Caco-2 (cell line): ENCODE data around the gene P3H1. TPM values are rescaled to one million over a fixed set of nuclear protein-coding genes. Genes with fewer than 3 reads are reported as not detected.

Experiments
- BruUV-seq: library from RNA; stranded (reverse); fragments of 400-500 nt; replicated peaks from 2 replicates; lab custom pipeline; 2021; lab: Mats Ljungman, UMichigan
- CTCF ChIA-PET: fragments of 300-600 bp; sonication (Branson Sonifier 250); formaldehyde crosslinking; loops from one replicate; lab custom pipeline; 2022; ENCODE audit warnings: antibody characterized with exemption; lab: Charles Lee
- POLR2A ChIA-PET: fragments of 300-600 bp; sonication (Branson Sonifier 250); formaldehyde crosslinking; loops from one replicate; lab custom pipeline; 2022; ENCODE audit warnings: antibody characterized with exemption; lab: Charles Lee
- DNase-seq, 2 experiments: peaks; one replicate each; pipeline versions ENCODE4 v3.0.0 to v3.0.0-alpha.2; 2020 to 2022
- H3K27me3 ChIP-seq: replicated peaks from 2 replicates; pipeline ENCODE4 v1.6.0; 2011; ENCODE audit warnings: low read length; ENCODE audit not compliant: control insufficient read depth, insufficient read depth
- H3K36me3 ChIP-seq: 2 replicates; pipeline ENCODE4 v1.5.1; 2011; ENCODE audit warnings: low read length; ENCODE audit not compliant: control insufficient read depth, insufficient read depth
- H3K4me1 ChIP-seq: fragments of 250-450 bp; sonication (Bioruptor Pico); 2 replicates; pipeline ENCODE4 v1.5.1; 2020; ENCODE audit warnings: mild to moderate bottlenecking
- H3K4me3 ChIP-seq: 2 replicates; pipeline ENCODE4 v1.5.1; 2011; ENCODE audit warnings: low read depth, mild to moderate bottlenecking, control low read depth, low read length
- H3K9me3 ChIP-seq: fragments of 250-450 bp; sonication (Bioruptor Pico); 2 replicates; pipeline ENCODE4 v1.5.1; 2020; ENCODE audit warnings: mild to moderate bottlenecking, moderate library complexity
- H3K27ac Mint-ChIP-seq: one replicate; pipeline ENCODE4 v1.8.0; 2022; ENCODE audit warnings: mixed read lengths; ENCODE audit not compliant: unreplicated experiment
- H3K27me3 Mint-ChIP-seq: one replicate; pipeline ENCODE4 v1.8.0; 2022; ENCODE audit warnings: mixed read lengths; ENCODE audit not compliant: insufficient read depth, unreplicated experiment
- H3K36me3 Mint-ChIP-seq: one replicate; pipeline ENCODE4 v1.8.0; 2022; ENCODE audit warnings: mild to moderate bottlenecking, mixed read lengths; ENCODE audit not compliant: insufficient read depth, unreplicated experiment
- H3K4me1 Mint-ChIP-seq: one replicate; pipeline ENCODE4 v1.8.0; 2022; ENCODE audit warnings: low read depth, mixed read lengths; ENCODE audit not compliant: unreplicated experiment
- H3K4me3 Mint-ChIP-seq: one replicate; pipeline ENCODE4 v1.8.0; 2022; ENCODE audit warnings: mild to moderate bottlenecking, moderate library complexity, mixed read lengths; ENCODE audit not compliant: unreplicated experiment
- H3K9me3 Mint-ChIP-seq: one replicate; pipeline ENCODE4 v1.8.0; 2022; ENCODE audit warnings: mixed read lengths; ENCODE audit not compliant: unreplicated experiment
- CTCF ChIP-seq, 2 experiments: fragments of 200-600 bp in 1 of 2; IDR thresholded peaks; 1 replicate in 1 of 2; 2 replicates in 1 of 2; pipeline versions ENCODE4 v1.5.1 to v1.8.0; 2011 to 2022; ENCODE audit warnings: antibody characterized with exemption in 1 of 2, control low read depth in 1 of 2, inconsistent platforms in 1 of 2, low read depth in 1 of 2, low read length in 1 of 2, mild to moderate bottlenecking in 1 of 2, moderate library complexity in 1 of 2; ENCODE audit not compliant: insufficient read depth in 1 of 2, severe bottlenecking in 1 of 2, unreplicated experiment in 1 of 2
- intact Hi-C: fragments of 100-400 bp; cut with micrococcal nuclease; formaldehyde crosslinking; loops from one replicate; pipeline ENCODE4 v1.10.0; 2022; ENCODE audit not compliant: unreplicated experiment
- total RNA-seq: library from RNA; stranded (reverse); gene quantifications from 2 replicates; pipeline ENCODE4 v1.2.3, GENCODE V29; 2022

P3H1 gene
- total RNA-seq, 1 experiment from 2014 or later = 20.5 TPM

- Mint-ChIP-seq H3K4me3 (no peak overlapping the region), H3K36me3 (peaks cover 2% of the 10 kb centered on the region), H3K27ac (no peak overlapping the region), H3K27me3 (no peaks in the 10 kb centered on the region), H3K4me1 (peaks cover 9% of the 10 kb centered on the region), H3K9me3 (peaks cover 3% of the 10 kb centered on the region)
- no TSS peak for BruUV-seq
- POLR2A ChIA-PET = no interaction called here
- no peaks in the 10 kb centered on the region for H3K9me3 ChIP-seq
- H3K27me3 ChIP-seq = no peaks in the 10 kb centered on the region
- DNase-seq = peak in 1 of 2 experiments; percentile 21
- TF ChIP-seq CTCF (IDR thresholded peaks at IDR 0.05; ENCODE audit: insufficient read depth in 1 of 2, low read depth in 1 of 2, low read length in 1 of 2, severe bottlenecking in 1 of 2, unreplicated experiment in 1 of 2) = no peak
- no peaks in the 10 kb centered on the region for H3K4me1 ChIP-seq
- H3K36me3 ChIP-seq = no peaks in the 10 kb centered on the region
- H3K4me3 ChIP-seq = no peak overlapping the region
- intact Hi-C loops = no loop called here
- CTCF ChIA-PET = interaction anchor here (0.5 kb wide), 1 partner anchor 110 kb away, joined by 3 read pairs; no protein-coding TSS in a partner anchor
These were observed 20.3 kb downstream of the P3H1 start for GRCh38 chr1:42746436-42747105.

GRCh38 chr1:42745851-42746250 is 21.0 kb downstream of the P3H1 start:
- H3K9me3 Mint-ChIP-seq = no peaks in the 10 kb centered on the region
- DNase-seq = no peak
- CTCF ChIA-PET = no interaction called here
- no TSS peak for BruUV-seq
- TF ChIP-seq CTCF (IDR thresholded peaks at IDR 0.05; ENCODE audit: insufficient read depth in 1 of 2, low read depth in 1 of 2, low read length in 1 of 2, severe bottlenecking in 1 of 2, unreplicated experiment in 1 of 2) = no peak
- H3K36me3 Mint-ChIP-seq = no peaks in the 10 kb centered on the region
- H3K27ac Mint-ChIP-seq = no peak overlapping the region
- Histone ChIP-seq H3K4me3 (no peak overlapping the region), H3K9me3 (no peaks in the 10 kb centered on the region), H3K4me1 (no peaks in the 10 kb centered on the region), H3K36me3 (no peaks in the 10 kb centered on the region), H3K27me3 (no peaks in the 10 kb centered on the region)
- POLR2A ChIA-PET = no interaction called here
- no peak overlapping the region for H3K4me3 Mint-ChIP-seq
- peaks cover 9% of the 10 kb centered on the region for H3K4me1 Mint-ChIP-seq
- intact Hi-C loops = no loop called here
- H3K27me3 Mint-ChIP-seq = no peaks in the 10 kb centered on the region

- POLR2A ChIA-PET = no interaction called here
These were observed 22.7 kb downstream of the P3H1 start for GRCh38 chr1:42744148-42744413.

More at GRCh38 chr1:42744148-42744413, 22.7 kb downstream of the P3H1 start:
- Mint-ChIP-seq H3K27ac (no peak overlapping the region), H3K36me3 (no peaks in the 10 kb centered on the region), H3K9me3 (no peaks in the 10 kb centered on the region), H3K27me3 (no peaks in the 10 kb centered on the region), H3K4me3 (no peak overlapping the region), H3K4me1 (peaks cover 9% of the 10 kb centered on the region)
- no peaks in the 10 kb centered on the region for H3K9me3 ChIP-seq
- TF ChIP-seq CTCF (IDR thresholded peaks at IDR 0.05; ENCODE audit: insufficient read depth in 1 of 2, low read depth in 1 of 2, low read length in 1 of 2, severe bottlenecking in 1 of 2, unreplicated experiment in 1 of 2) = no peak
- peaks cover 14% of the 10 kb centered on the region for H3K4me1 ChIP-seq
- intact Hi-C loops = no loop called here
- CTCF ChIA-PET = interaction anchor here (1.6 kb wide), 1 partner anchor 166 kb away, joined by 4 read pairs; no protein-coding TSS in a partner anchor
- no peaks in the 10 kb centered on the region for H3K27me3 ChIP-seq
- no TSS peak for BruUV-seq
- no peak for DNase-seq
- no peak overlapping the region for H3K4me3 ChIP-seq
- H3K36me3 ChIP-seq = no peaks in the 10 kb centered on the region
